Stimulated activated CD8-positive, alpha-beta memory T cell treated with anti-CD3 and anti-CD28 coated beads, Interleukin-15, amount 100 ng/mL, for 4 hours (primary cell): ENCODE data around the gene PALLD.

Experiments
- DNase-seq, 2 donors: peaks; one replicate each; pipeline ENCODE4 v3.0.0-alpha.2; 2020; ENCODE audit warnings: low read depth in 2 of 2

PALLD gene

GRCh38 chr4:168852933-168853713 is 356.3 kb downstream of the PALLD start:
- no peak for DNase-seq

- no peak for DNase-seq
These were observed 356.9 kb downstream of the PALLD start for GRCh38 chr4:168853770-168854169.

GRCh38 chr4:168854350-168854921 is 357.6 kb downstream of the PALLD start:
- DNase-seq: no peak

GRCh38 chr4:168856312-168856711 is 359.5 kb downstream of the PALLD start:
- DNase-seq: no peak

GRCh38 chr4:168857009-168857408 is 360.2 kb downstream of the PALLD start:
- DNase-seq: no peak

GRCh38 chr4:168857546-168858314 is 360.9 kb downstream of the PALLD start:
- DNase-seq: no peak

GRCh38 chr4:168859100-168859499 is 362.2 kb downstream of the PALLD start:
- DNase-seq: no peak

- no peak for DNase-seq
These were observed 363.2 kb downstream of the PALLD start for GRCh38 chr4:168859888-168860694.

- DNase-seq: no peak
These were observed 364.0 kb downstream of the PALLD start for GRCh38 chr4:168860827-168861226.

GRCh38 chr4:168863719-168864647 is 367.1 kb downstream of the PALLD start:
- no peak for DNase-seq

- DNase-seq: no peak
These were observed 368.1 kb downstream of the PALLD start for GRCh38 chr4:168864821-168865541.

GRCh38 chr4:168865854-168866253 is 369.0 kb downstream of the PALLD start:
- DNase-seq: no peak

GRCh38 chr4:168866635-168867034 is 369.8 kb downstream of the PALLD start:
- DNase-seq: no peak

- no peak for DNase-seq
These were observed 370.3 kb downstream of the PALLD start for GRCh38 chr4:168867128-168867527.

GRCh38 chr4:168868044-168868781 is 371.4 kb downstream of the PALLD start:
- DNase-seq: no peak

GRCh38 chr4:168868802-168869201 is 371.9 kb downstream of the PALLD start:
- DNase-seq: no peak

GRCh38 chr4:168870004-168870403 is 373.2 kb downstream of the PALLD start:
- no peak for DNase-seq

- DNase-seq: no peak
These were observed 374.8 kb downstream of the PALLD start for GRCh38 chr4:168871632-168872031.

- DNase-seq: no peak
These were observed 377.2 kb downstream of the PALLD start for GRCh38 chr4:168874083-168874482.
